Loucy (cell line): ENCODE measurements around the gene ERVW-1.
"Not testable (repeated sequence)": the region's sequence is repeated elsewhere in the genome, so short reads cannot be mapped to it uniquely, and the experiment has no call there.

Experiments
- H2AFZ ChIP-seq: fragments of 200-600 bp; sonication (generic); 2 replicates; pipeline ENCODE4 v1.6.0; 2016; ENCODE audit warnings: antibody characterized with exemption, mild to moderate bottlenecking, low read length, moderate library complexity
- H3F3A ChIP-seq: fragments of 200-600 bp; 2 replicates; pipeline ENCODE4 v1.6.0; 2016; ENCODE audit warnings: antibody characterized with exemption, low read depth, mild to moderate bottlenecking
- H3K27me3 ChIP-seq: fragments of 200-600 bp; sonication (generic); 2 replicates; pipeline ENCODE4 v1.6.1; 2014; ENCODE audit warnings: low read length, mild to moderate bottlenecking; ENCODE audit not compliant: insufficient read depth, poor library complexity, severe bottlenecking
- H3K36me3 ChIP-seq: fragments of 200-600 bp; sonication (generic); 2 replicates; pipeline ENCODE4 v1.6.1; 2016; ENCODE audit warnings: low read length; ENCODE audit not compliant: insufficient read depth
- H3K4me1 ChIP-seq: fragments of 200-600 bp; sonication (generic); 2 replicates; pipeline ENCODE4 v1.5.1; 2014; ENCODE audit warnings: low read length, mild to moderate bottlenecking; ENCODE audit not compliant: insufficient read depth, poor library complexity, severe bottlenecking
- H3K4me2 ChIP-seq: fragments of 200-600 bp; sonication (generic); 2 replicates; pipeline ENCODE4 v1.6.0; 2014; ENCODE audit warnings: antibody characterized with exemption, low read length, low read depth, mild to moderate bottlenecking; ENCODE audit not compliant: poor library complexity, severe bottlenecking
- H3K4me3 ChIP-seq: fragments of 200-600 bp; sonication (generic); 2 replicates; pipeline ENCODE4 v1.5.1; 2014; ENCODE audit warnings: low read length, mild to moderate bottlenecking, mixed read lengths; ENCODE audit not compliant: poor library complexity, severe bottlenecking
- H3K79me2 ChIP-seq: fragments of 200-600 bp; sonication (generic); 2 replicates; pipeline ENCODE4 v1.6.1; 2014; ENCODE audit warnings: low read length; ENCODE audit not compliant: insufficient read depth
- H3K9ac ChIP-seq: fragments of 200-600 bp; sonication (generic); 2 replicates; pipeline ENCODE4 v1.6.0; 2014; ENCODE audit warnings: mild to moderate bottlenecking, low read depth, low read length, moderate library complexity; ENCODE audit not compliant: poor library complexity, severe bottlenecking
- H3K9me2 ChIP-seq: fragments of 200-600 bp; sonication (generic); replicated peaks from 2 replicates; pipeline ENCODE4 v1.6.1; 2016; ENCODE audit warnings: low read depth, low read length, mixed read lengths
- H3K9me3 ChIP-seq: fragments of 200-600 bp; sonication (generic); 2 replicates; pipeline ENCODE4 v1.6.1; 2014; ENCODE audit warnings: mild to moderate bottlenecking, antibody characterized with exemption, low read length, low read depth; ENCODE audit not compliant: insufficient read depth
- H4K20me1 ChIP-seq: fragments of 200-600 bp; sonication (generic); 2 replicates; pipeline ENCODE4 v1.6.0; 2014; ENCODE audit warnings: antibody characterized with exemption, low read length, mild to moderate bottlenecking; ENCODE audit not compliant: insufficient read depth, poor library complexity, severe bottlenecking
- EZH2phosphoT487 ChIP-seq: fragments of 200-600 bp; IDR thresholded peaks from 2 replicates; pipeline ENCODE4 v1.6.1; 2018; ENCODE audit warnings: antibody characterized with exemption, mild to moderate bottlenecking, moderate library complexity, borderline replicate concordance
- TF ChIP-seq, protein P1 (sequence below): fragments of 200-600 bp; sonication (generic); conservative IDR thresholded peaks from 2 replicates; pipeline ENCODE4 v1.5.1; 2014; ENCODE audit warnings: mild to moderate bottlenecking, antibody characterized with exemption, low read length

ERVW-1 gene

DNA sequence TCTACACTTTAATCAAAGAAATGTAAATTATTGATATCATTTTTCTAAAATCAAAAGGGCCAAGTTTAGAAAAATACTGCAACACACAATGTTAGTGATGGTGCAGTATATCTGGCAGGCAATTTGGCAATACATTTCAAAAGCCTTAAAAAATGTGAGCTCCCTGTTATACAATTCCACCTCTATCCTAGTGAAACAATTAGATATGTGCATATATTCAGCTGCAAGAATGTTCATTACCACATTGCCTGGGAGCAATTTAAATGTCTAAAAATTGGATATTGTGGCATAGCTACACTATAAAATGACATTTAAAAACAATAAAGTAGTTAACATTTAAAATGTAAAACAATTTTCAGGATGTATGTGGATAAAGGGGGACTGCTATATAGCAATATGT lies 10.1 kb upstream of the ERVW-1 start:
- no peak overlapping the region for H3K9ac ChIP-seq
- H3K9me3 ChIP-seq = no peaks in the 10 kb centered on the region
- H4K20me1 ChIP-seq = no peaks in the 10 kb centered on the region
- no peaks in the 10 kb centered on the region for H3K27me3 ChIP-seq
- H3F3A ChIP-seq = no peaks in the 10 kb centered on the region
- H3K79me2 ChIP-seq = no peaks in the 10 kb centered on the region
- H3K4me3 ChIP-seq = no peak overlapping the region
- no peaks in the 10 kb centered on the region for H3K9me2 ChIP-seq
- TF ChIP-seq EZH2phosphoT487 = no peak
- peaks cover 53% of the 10 kb centered on the region; the same call in 1 of the 2 replicates for H3K36me3 ChIP-seq
- H3K4me2 ChIP-seq = no peak overlapping the region
- H3K4me1 ChIP-seq = no peaks in the 10 kb centered on the region
- no peak overlapping the region for H2AFZ ChIP-seq

DNA sequence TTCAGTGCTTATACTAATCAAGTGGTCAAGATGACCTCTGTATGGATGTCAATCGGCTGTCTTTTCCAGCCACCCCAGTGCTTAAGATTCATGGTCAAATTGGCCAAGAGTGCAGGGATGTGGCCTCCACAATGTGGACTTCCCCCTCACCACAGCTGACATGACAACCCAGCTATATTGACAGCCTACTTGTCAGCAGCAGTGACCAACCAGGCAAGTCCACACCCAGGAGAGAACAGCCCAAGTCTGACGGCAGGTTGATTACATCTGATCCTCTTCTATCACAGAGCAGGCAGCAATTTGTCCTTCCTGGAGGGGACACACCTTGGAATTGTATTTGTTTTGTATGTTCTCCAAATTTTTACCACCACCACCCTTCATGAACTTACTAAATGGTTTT lies 8.2 kb upstream of the ERVW-1 start:
- Histone ChIP-seq H3K9me3 (no peaks in the 10 kb centered on the region), H4K20me1 (no peaks in the 10 kb centered on the region), H3K79me2 (no peaks in the 10 kb centered on the region), H3K36me3 (peaks cover 36% of the 10 kb centered on the region; the same call in 1 of the 2 replicates), H3K4me1 (no peaks in the 10 kb centered on the region), H3K4me2 (no peak overlapping the region), H3K4me3 (no peak overlapping the region), H2AFZ (no peak overlapping the region), H3F3A (no peaks in the 10 kb centered on the region), H3K27me3 (no peaks in the 10 kb centered on the region), H3K9me2 (no peaks in the 10 kb centered on the region), H3K9ac (no peak overlapping the region)
- TF ChIP-seq EZH2phosphoT487 = no peak
- TF ChIP-seq, protein P1, sequence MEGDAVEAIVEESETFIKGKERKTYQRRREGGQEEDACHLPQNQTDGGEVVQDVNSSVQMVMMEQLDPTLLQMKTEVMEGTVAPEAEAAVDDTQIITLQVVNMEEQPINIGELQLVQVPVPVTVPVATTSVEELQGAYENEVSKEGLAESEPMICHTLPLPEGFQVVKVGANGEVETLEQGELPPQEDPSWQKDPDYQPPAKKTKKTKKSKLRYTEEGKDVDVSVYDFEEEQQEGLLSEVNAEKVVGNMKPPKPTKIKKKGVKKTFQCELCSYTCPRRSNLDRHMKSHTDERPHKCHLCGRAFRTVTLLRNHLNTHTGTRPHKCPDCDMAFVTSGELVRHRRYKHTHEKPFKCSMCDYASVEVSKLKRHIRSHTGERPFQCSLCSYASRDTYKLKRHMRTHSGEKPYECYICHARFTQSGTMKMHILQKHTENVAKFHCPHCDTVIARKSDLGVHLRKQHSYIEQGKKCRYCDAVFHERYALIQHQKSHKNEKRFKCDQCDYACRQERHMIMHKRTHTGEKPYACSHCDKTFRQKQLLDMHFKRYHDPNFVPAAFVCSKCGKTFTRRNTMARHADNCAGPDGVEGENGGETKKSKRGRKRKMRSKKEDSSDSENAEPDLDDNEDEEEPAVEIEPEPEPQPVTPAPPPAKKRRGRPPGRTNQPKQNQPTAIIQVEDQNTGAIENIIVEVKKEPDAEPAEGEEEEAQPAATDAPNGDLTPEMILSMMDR = no peak

DNA sequence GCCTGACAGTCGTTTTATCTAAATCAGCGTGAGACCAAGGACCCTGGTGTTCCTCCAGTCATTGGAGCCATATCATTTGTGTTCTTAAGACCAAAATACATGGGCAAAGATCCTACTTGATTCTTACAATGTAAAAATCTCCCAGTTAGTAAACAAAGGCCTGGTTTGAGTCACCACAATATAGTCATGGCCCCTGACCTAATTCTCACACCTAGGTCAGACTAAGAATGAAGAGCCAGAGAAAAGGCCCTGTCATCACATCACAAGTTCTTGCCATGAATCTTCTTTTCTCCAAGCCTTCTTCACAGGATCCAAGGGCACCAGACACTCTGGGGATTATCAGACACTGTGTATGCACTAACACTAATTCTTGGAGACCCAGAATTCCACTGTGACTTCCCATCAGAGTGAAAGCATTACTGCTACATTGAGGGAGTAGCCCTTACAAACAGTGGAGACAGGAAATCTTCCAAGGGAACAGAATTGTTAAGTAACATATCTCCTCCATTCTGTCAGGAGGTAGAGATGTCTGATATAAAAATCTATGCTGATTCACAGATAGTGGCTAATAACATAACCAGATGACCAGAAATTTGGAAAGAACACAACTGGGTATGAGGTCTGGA lies 7.6 kb upstream of the ERVW-1 start:
- Histone ChIP-seq H3K9me2 (no peaks in the 10 kb centered on the region), H3K27me3 (no peaks in the 10 kb centered on the region), H3K4me1 (no peaks in the 10 kb centered on the region), H3K79me2 (no peaks in the 10 kb centered on the region), H3K4me3 (no peak overlapping the region), H3K9me3 (no peaks in the 10 kb centered on the region), H4K20me1 (no peaks in the 10 kb centered on the region), H3K4me2 (no peak overlapping the region), H2AFZ (no peak overlapping the region), H3K36me3 (peaks cover 32% of the 10 kb centered on the region; the same call in 1 of the 2 replicates), H3F3A (no peaks in the 10 kb centered on the region), H3K9ac (no peak overlapping the region)
- TF ChIP-seq, protein P1 = no peak
- no peak for TF ChIP-seq EZH2phosphoT487

DNA sequence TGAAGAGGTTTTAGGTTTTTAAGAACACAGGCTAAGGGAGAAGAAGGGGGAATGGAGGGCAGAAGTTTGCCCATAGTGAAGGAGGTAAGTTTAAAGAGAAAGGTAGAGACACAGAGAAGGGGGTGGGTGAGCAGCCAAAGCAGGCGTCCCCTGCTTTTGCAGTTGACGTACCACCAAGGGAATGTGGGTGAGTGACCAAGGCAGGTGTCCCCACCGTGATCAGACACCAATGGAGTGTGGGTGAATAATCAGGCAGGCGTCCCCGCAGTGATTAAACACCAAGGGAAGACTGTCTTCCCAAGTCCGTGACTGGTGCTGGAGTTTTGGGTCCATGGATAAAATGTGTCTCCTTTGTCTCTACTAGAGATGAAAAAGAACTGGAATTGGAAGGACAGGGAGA lies 6.5 kb upstream of the ERVW-1 start:
- H3K9me2 ChIP-seq, H3K9me3 ChIP-seq, H3K27me3 ChIP-seq, H3F3A ChIP-seq, H3K4me2 ChIP-seq, H3K79me2 ChIP-seq, H3K4me1 ChIP-seq, H3K4me3 ChIP-seq, H4K20me1 ChIP-seq, H3K9ac ChIP-seq, H2AFZ ChIP-seq: not testable (repeated sequence)
- peaks cover 27% of the 10 kb centered on the region; the same call in 1 of the 2 replicates for H3K36me3 ChIP-seq

DNA sequence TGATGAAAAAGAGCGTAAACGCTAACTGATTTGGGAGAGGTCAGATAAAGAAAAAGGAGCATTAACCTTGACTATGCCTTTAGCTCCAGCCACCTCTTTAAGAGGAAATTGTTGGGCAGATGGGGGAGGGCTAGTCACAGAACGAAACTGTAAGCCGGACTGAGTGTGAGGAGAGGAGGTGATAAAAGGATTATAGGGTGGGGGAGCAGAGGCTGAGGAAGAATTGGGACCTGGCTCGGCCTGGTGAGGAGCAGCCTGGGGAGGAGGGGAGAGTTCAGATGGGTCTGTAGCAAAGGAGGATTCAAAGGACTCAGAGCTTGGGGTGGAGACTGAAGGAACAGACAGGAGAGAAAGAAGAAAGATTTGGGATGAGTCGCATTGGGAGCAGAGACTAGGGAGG lies 5.9 kb upstream of the ERVW-1 start:
- H3K4me2 ChIP-seq, H2AFZ ChIP-seq, H3K9me2 ChIP-seq, H4K20me1 ChIP-seq, H3K4me1 ChIP-seq, H3F3A ChIP-seq, H3K9me3 ChIP-seq, H3K79me2 ChIP-seq, H3K4me3 ChIP-seq, H3K9ac ChIP-seq, H3K27me3 ChIP-seq: not testable (repeated sequence)
- peaks cover 21% of the 10 kb centered on the region; the same call in 1 of the 2 replicates for H3K36me3 ChIP-seq

DNA sequence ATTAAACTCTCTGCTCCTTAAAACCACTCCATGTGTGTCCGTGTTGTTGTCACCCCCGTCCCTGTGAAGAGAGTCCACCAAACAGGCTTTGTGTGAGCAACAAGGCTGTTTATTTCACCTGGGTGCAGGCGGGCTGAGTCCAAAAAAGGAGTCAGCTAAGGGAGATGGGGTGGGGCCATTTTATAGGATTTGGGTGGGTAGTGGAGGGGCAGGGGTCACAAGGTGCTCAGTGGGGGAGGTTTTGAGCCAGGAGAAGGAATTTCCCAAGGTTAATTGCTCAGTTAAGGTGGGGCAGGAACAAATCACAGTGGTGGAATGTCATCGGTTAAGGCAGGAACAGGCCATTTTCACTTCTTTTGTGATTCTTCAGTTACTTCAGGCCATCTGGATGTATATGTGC lies 1.4 kb upstream of the ERVW-1 start:
- H4K20me1 ChIP-seq, H3F3A ChIP-seq, H2AFZ ChIP-seq, H3K36me3 ChIP-seq, H3K9me3 ChIP-seq, H3K9ac ChIP-seq, H3K27me3 ChIP-seq, H3K4me2 ChIP-seq, H3K79me2 ChIP-seq, H3K9me2 ChIP-seq, H3K4me1 ChIP-seq, H3K4me3 ChIP-seq: not testable (repeated sequence)
